Fibroblast of villous mesenchyme (primary cell): ENCODE data around the gene C14orf132. TPM values are rescaled to one million over a fixed set of nuclear protein-coding genes. Genes with fewer than 3 reads are reported as not detected.

Experiments
- DNase-seq: peaks from one replicate; pipeline ENCODE4 v3.0.0-alpha.2; 2010; ENCODE audit warnings: low read depth
- H3K4me3 ChIP-seq: 2 replicates; pipeline ENCODE4 v1.5.1; 2011; ENCODE audit warnings: low read depth, mild to moderate bottlenecking, low read length
- CTCF ChIP-seq: IDR thresholded peaks from 2 replicates; pipeline ENCODE4 v1.5.1; 2012; ENCODE audit warnings: low read depth, mild to moderate bottlenecking, low read length; ENCODE audit not compliant: insufficient read depth
- total RNA-seq: library from RNA; depleted of rRNA; stranded (reverse); fragments of >200 nt; gene quantifications from 2 replicates; pipeline ENCODE4 v1.2.3, GENCODE V29; 2012

Gene C14orf132
- total RNA-seq, 1 donor = 22.9 TPM

- no peak for DNase-seq
- no peak for TF ChIP-seq CTCF
- no peak overlapping the region for H3K4me3 ChIP-seq
These were observed 20.5 kb downstream of the C14orf132 start for GRCh38 chr14:96059519-96060135.

- no peak for DNase-seq
- no peak for TF ChIP-seq CTCF
- H3K4me3 ChIP-seq = no peak overlapping the region
These were observed 21.2 kb downstream of the C14orf132 start for GRCh38 chr14:96060186-96060933.

GRCh38 chr14:96062010-96062409 is 22.8 kb downstream of the C14orf132 start:
- no peak for DNase-seq
- H3K4me3 ChIP-seq = no peak overlapping the region
- TF ChIP-seq CTCF = no peak

GRCh38 chr14:96062506-96062905 is 23.3 kb downstream of the C14orf132 start:
- no peak for TF ChIP-seq CTCF
- H3K4me3 ChIP-seq = no peak overlapping the region
- DNase-seq = no peak

GRCh38 chr14:96064866-96065265 is 25.7 kb downstream of the C14orf132 start:
- TF ChIP-seq CTCF = no peak
- H3K4me3 ChIP-seq = no peak overlapping the region
- no peak for DNase-seq

GRCh38 chr14:96065661-96066459 is 26.7 kb downstream of the C14orf132 start:
- TF ChIP-seq CTCF = no peak
- no peak overlapping the region for H3K4me3 ChIP-seq
- DNase-seq = no peak
